Brain microvascular endothelial cell (primary cell): ENCODE measurements around the gene PFKFB3.

Source experiments
- DNase-seq: peaks from one replicate; pipeline ENCODE4 v3.0.0-alpha.2; 2020
- H3K27ac ChIP-seq: fragments of 250-450 bp; sonication (Bioruptor Pico); 2 replicates; pipeline ENCODE4 v1.5.1; 2020; ENCODE audit warnings: mild to moderate bottlenecking, moderate library complexity
- H3K27me3 ChIP-seq: fragments of 250-450 bp; sonication (Bioruptor Pico); replicated peaks from 2 replicates; pipeline ENCODE4 v1.5.1; 2020; ENCODE audit warnings: mild to moderate bottlenecking
- H3K36me3 ChIP-seq: fragments of 250-450 bp; sonication (Bioruptor Pico); replicated peaks from 2 replicates; pipeline ENCODE4 v1.5.1; 2020; ENCODE audit warnings: mild to moderate bottlenecking
- H3K4me3 ChIP-seq: 2 replicates; pipeline ENCODE4 v1.5.1; 2011; ENCODE audit warnings: low read depth, mild to moderate bottlenecking, control low read depth, low read length, moderate library complexity
- CTCF ChIP-seq: IDR thresholded peaks from 2 replicates; pipeline ENCODE4 v1.5.1; 2011; ENCODE audit warnings: low read depth, mild to moderate bottlenecking, moderate library complexity, low read length, control low read depth, inconsistent platforms; ENCODE audit errors: missing control alignments
- in situ Hi-C: cut with HindIII; loops from 2 replicates; pipeline ENCODE4 v1.10.0; 2017; ENCODE audit warnings: low sequenced_read_pairs, low pct_ligation_motif_present

The PFKFB3 gene

GRCh38 chr10:6174201-6174874, 28.4 kb upstream of the PFKFB3 start:
- in situ Hi-C loops = no loop called here
- DNase-seq = no peak
- Histone ChIP-seq H3K27me3 (no peaks in the 10 kb centered on the region), H3K36me3 (no peaks in the 10 kb centered on the region), H3K27ac (no peak overlapping the region), H3K4me3 (no peak overlapping the region)
- TF ChIP-seq CTCF = no peak

- H3K27ac ChIP-seq = no peak overlapping the region
- no peaks in the 10 kb centered on the region for H3K27me3 ChIP-seq
- H3K36me3 ChIP-seq = no peaks in the 10 kb centered on the region
- no peak for DNase-seq
- TF ChIP-seq CTCF = no peak
- in situ Hi-C loops = no loop called here
- H3K4me3 ChIP-seq = no peak overlapping the region
Observed at GRCh38 chr10:6175329-6176055, 27.2 kb upstream of the PFKFB3 start.

GRCh38 chr10:6176691-6177231, 26.0 kb upstream of the PFKFB3 start:
- in situ Hi-C loops = no loop called here
- no peaks in the 10 kb centered on the region for H3K27me3 ChIP-seq
- no peak overlapping the region for H3K27ac ChIP-seq
- H3K4me3 ChIP-seq = no peak overlapping the region
- no peak for TF ChIP-seq CTCF
- H3K36me3 ChIP-seq = no peaks in the 10 kb centered on the region
- DNase-seq = no peak

GRCh38 chr10:6177880-6178281, 24.9 kb upstream of the PFKFB3 start:
- DNase-seq = no peak
- in situ Hi-C loops = no loop called here
- Histone ChIP-seq H3K36me3 (no peaks in the 10 kb centered on the region), H3K27ac (no peak overlapping the region), H3K4me3 (no peak overlapping the region), H3K27me3 (no peaks in the 10 kb centered on the region)
- no peak for TF ChIP-seq CTCF

GRCh38 chr10:6178581-6178980, 24.2 kb upstream of the PFKFB3 start:
- H3K36me3 ChIP-seq = no peaks in the 10 kb centered on the region
- in situ Hi-C loops = no loop called here
- no peak for TF ChIP-seq CTCF
- H3K4me3 ChIP-seq = no peak overlapping the region
- H3K27me3 ChIP-seq = no peaks in the 10 kb centered on the region
- no peak overlapping the region for H3K27ac ChIP-seq
- DNase-seq = no peak

GRCh38 chr10:6179078-6179477, 23.7 kb upstream of the PFKFB3 start:
- no peaks in the 10 kb centered on the region for H3K36me3 ChIP-seq
- no peak for DNase-seq
- H3K27ac ChIP-seq = no peak overlapping the region
- no peak overlapping the region for H3K4me3 ChIP-seq
- H3K27me3 ChIP-seq = no peaks in the 10 kb centered on the region
- in situ Hi-C loops = no loop called here
- no peak for TF ChIP-seq CTCF
